ENCODE data around the gene ARHGAP1.

Gene ARHGAP1

DNA sequence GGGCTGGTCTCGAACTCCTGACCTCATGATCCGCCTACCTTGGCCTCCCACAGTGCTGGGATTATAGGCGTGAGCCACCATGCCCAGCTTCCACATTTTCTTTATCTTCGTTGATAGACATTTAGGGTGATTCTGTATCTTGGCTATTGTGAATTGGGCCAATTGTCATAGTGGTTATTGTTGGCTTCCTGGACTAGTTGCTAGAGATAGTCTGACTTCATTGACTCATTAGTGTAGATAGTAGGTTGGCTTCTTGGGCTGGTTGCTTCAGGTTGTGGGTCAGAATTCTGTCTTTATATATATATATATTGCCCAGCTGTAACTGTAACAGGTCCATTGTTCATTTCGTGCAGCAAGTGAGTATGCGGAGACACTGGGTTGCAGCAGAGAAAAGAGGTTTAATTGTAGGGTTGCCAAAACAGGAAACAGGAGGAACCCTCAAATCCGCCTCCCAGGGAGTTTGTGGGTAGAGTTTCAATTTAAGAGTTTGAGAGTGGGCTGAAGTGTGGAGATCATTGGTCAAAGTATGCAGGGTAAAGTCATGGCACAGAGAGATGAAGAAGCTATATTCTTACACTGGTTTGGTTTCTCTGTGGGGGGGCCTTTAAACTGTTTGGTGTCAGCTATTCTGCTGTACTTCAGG lies 61.1 kb downstream of the ARHGAP1 start:
- TF ChIP-seq, protein P1, sequence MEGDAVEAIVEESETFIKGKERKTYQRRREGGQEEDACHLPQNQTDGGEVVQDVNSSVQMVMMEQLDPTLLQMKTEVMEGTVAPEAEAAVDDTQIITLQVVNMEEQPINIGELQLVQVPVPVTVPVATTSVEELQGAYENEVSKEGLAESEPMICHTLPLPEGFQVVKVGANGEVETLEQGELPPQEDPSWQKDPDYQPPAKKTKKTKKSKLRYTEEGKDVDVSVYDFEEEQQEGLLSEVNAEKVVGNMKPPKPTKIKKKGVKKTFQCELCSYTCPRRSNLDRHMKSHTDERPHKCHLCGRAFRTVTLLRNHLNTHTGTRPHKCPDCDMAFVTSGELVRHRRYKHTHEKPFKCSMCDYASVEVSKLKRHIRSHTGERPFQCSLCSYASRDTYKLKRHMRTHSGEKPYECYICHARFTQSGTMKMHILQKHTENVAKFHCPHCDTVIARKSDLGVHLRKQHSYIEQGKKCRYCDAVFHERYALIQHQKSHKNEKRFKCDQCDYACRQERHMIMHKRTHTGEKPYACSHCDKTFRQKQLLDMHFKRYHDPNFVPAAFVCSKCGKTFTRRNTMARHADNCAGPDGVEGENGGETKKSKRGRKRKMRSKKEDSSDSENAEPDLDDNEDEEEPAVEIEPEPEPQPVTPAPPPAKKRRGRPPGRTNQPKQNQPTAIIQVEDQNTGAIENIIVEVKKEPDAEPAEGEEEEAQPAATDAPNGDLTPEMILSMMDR (IDR thresholded peaks at IDR 0.05; ENCODE audit: low read depth, low read length): no peak
- DNase-seq (ENCODE audit: extremely low read depth, low read depth): no peak

- TF ChIP-seq, protein P1 (IDR thresholded peaks at IDR 0.05; ENCODE audit: low read depth, low read length): no peak
- no peak for DNase-seq (ENCODE audit: extremely low read depth, low read depth)
Measured at GRCh38 chr11:46637546-46637945, 62.9 kb downstream of the ARHGAP1 start.

DNA sequence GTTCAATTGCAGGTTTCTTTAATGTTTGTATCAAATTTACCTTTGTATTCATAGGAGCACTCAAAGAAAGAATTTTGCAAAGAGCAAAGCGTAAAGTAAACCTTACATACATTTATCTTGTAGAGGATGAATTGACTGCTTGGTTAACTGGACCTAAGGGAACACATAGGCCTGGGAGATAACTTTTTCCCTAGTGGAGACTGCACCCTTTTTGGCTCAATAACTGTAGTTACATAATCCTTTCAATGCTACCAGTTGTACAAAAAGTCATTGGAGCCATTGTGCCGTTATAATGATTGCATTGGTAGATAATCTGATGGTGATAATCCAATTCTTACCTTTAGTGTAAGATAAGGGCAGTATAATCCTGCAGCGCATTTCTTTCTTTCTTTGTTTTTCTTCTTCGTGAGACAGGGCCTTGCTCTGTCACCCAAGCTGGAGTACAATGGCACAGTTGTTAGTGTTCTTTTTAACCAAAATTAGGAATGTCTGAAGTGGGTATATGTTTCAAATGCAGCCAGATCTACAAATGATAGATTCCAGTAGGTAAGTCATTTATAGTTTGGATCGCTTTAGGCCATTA lies 64.8 kb downstream of the ARHGAP1 start:
- TF ChIP-seq, protein P1 (IDR thresholded peaks at IDR 0.05; ENCODE audit: low read depth, low read length): no peak
- no peak for DNase-seq (ENCODE audit: extremely low read depth, low read depth)

DNA sequence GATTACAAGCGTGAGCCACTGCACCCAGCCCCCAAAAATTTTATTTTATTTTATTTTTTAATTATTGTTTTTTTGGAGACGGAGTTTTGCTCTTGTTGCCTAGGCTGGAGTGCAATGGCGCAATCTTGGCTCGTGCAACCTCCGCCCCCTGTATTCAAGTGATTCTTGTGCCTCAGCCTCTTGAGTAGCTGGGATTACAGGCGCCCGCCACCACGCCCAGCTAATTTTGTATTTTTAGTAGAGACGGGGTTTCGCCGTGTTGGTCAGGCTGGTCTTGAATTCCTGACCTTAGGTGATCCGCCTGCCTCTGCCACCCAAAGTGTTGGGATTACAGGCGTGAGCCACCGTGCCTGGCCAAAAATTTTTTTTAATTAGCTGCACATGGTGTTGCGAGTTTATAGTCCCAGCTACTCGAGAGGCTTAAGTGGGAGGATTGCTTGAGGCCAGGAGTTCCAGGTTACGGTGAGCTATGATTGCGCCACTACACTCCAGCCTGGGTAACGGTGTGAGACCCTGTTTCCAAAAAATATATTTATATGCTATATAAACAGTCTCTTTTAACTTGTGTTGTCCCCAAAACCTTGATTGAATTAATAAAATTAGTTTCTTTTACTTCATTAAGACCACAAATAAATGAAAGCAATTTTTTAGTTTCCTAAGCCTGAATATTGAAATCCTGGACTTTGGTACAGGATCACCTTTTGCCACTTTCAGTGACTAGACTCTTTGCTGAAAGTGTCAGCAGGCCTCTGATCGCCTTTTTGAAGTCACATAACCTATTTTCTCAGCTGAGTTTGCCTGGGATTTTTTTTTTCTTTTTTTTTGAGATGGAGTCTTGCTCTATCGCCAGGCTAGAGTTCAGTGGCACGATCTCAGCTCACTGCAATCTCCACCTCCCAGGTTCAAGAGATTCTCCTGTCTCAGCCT lies 66.9 kb downstream of the ARHGAP1 start:
- TF ChIP-seq, protein P1 (IDR thresholded peaks at IDR 0.05; ENCODE audit: low read depth, low read length): no peak
- DNase-seq (ENCODE audit: extremely low read depth, low read depth): no peak

- TF ChIP-seq, protein P1 (IDR thresholded peaks at IDR 0.05; ENCODE audit: low read depth, low read length): no peak
- no peak for DNase-seq (ENCODE audit: extremely low read depth, low read depth)
Measured at GRCh38 chr11:46632502-46632901, 67.9 kb downstream of the ARHGAP1 start.

DNA sequence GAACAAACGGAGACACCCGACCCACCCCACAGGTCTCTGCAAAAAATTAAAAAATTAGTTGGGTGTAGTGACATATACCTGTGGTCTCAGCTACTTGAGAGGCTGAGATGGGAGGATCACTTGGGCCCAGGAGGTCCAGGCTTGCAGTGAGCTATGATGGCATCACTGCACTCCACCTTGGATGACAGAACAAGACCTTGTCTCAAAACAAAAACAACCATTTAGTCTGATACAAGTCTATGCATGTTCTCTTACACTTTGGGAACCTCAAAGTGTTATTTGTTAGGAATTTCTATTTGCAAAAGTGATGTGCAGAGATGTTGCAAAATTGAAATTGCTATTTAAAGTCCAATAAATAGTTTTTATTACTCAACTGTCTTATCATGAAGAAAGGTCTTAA lies 68.7 kb downstream of the ARHGAP1 start:
- no peak for DNase-seq (ENCODE audit: extremely low read depth, low read depth)
- TF ChIP-seq, protein P1 (IDR thresholded peaks at IDR 0.05; ENCODE audit: low read depth, low read length): no peak

DNA sequence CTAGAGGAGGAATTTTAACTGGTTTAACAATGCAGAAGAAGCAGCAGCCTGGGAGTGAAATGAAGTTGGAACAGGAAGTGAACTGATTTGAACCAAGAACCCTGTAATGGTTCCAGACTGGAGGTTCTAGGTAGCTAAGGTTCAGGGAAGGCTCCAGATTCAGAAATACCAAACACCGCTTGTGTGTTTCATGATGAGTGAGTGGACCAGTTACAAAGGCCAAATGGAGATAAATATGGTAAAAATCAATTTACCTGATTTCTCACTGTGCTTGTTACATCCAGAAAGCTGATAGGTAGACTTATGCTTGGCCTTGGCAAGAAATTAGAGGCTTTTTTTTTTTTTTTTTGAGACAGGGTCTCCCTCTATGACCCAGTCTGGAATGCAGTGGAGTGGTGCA lies 70.2 kb downstream of the ARHGAP1 start:
- TF ChIP-seq, protein P1 (IDR thresholded peaks at IDR 0.05; ENCODE audit: low read depth, low read length): no peak
- no peak for DNase-seq (ENCODE audit: extremely low read depth, low read depth)

Measured in AG09319 (cell line).